K562 (cell line): ENCODE results near the gene SERTAD2. TPM values are rescaled to one million over a fixed set of nuclear protein-coding genes. Genes with fewer than 3 reads are reported as not detected.

Source experiments
- ATAC-seq: fragments of 200-7000 bp; cut with Tn5 transposase; 3 replicates; pipeline ENCODE4 v1.9.1; 2020; ENCODE audit warnings: moderate library complexity
- BruUV-seq: library from RNA; stranded (reverse); fragments of 400-500 nt; replicated peaks from 2 replicates; lab custom pipeline; 2021; lab: Mats Ljungman, UMichigan
- CTCF ChIA-PET: fragments of 300-600 bp; formaldehyde crosslinking; extraction: SDS; loops from one replicate; lab custom pipeline; 2021; ENCODE audit warnings: low intra/inter-chr PET ratio; lab: Yijun Ruan, JAX
- POLR2A ChIA-PET: fragments of 300-600, 350-650 bp; sonication (Branson Sonifier 250); formaldehyde crosslinking; extraction: SDS; loops from one replicate; lab custom pipeline; 2021; ENCODE audit warnings: antibody characterized with exemption, inconsistent platforms; lab: Yijun Ruan, JAX
- DNase-seq, 4 experiments: peaks; one replicate each; pipeline versions ENCODE4 v3.0.0 to v3.0.0-alpha.2; 2011 to 2018; ENCODE audit warnings: low spot score in 3 of 4, mixed read lengths in 3 of 4; ENCODE audit errors: extremely low read depth in 1 of 4
- FAIRE-seq: peaks from 2 replicates; lab custom pipeline; 2011; peaks lifted over from hg19 to GRCh38; lab: Jason Lieb, UNC
- H2AFZ ChIP-seq: 2 replicates; pipeline ENCODE4 v1.6.0; 2011; ENCODE audit warnings: low read depth, low read length, control low read depth, inconsistent platforms
- H3K27ac ChIP-seq: fragments of 200-600 bp; 3 replicates; pipeline ENCODE4 v1.8.0; 2011; ENCODE audit warnings: low read depth, mild to moderate bottlenecking, control low read depth, inconsistent platforms, low read length, moderate library complexity, mixed read lengths; ENCODE audit errors: extremely low read depth
- H3K27me3 ChIP-seq, 2 experiments: fragments of 300-600 bp in 1 of 2; 2 replicates in 1 of 2; 3 replicates in 1 of 2; pipeline versions ENCODE4 v1.6.0 to v1.8.0; 2011; ENCODE audit warnings: inconsistent platforms in 2 of 2, low read length in 2 of 2, mild to moderate bottlenecking in 1 of 2, mixed read lengths in 1 of 2, moderate library complexity in 1 of 2; ENCODE audit not compliant: control insufficient read depth in 2 of 2, insufficient read depth in 2 of 2
- H3K36me3 ChIP-seq: fragments of 300-600 bp; 3 replicates; pipeline ENCODE4 v1.8.0; 2011; ENCODE audit warnings: mild to moderate bottlenecking, low read length, inconsistent platforms; ENCODE audit not compliant: control insufficient read depth, insufficient read depth
- H3K4me1 ChIP-seq, 2 experiments: fragments of 200-600 bp in 1 of 2; replicated peaks in 1 of 2; 2 replicates in 1 of 2; 3 replicates in 1 of 2; pipeline versions ENCODE4 v1.5.1 to v1.8.0; 2011; ENCODE audit warnings: inconsistent platforms in 2 of 2, low read length in 2 of 2, mild to moderate bottlenecking in 1 of 2, mixed read lengths in 1 of 2, moderate library complexity in 1 of 2; ENCODE audit not compliant: control insufficient read depth in 2 of 2, insufficient read depth in 2 of 2
- H3K4me2 ChIP-seq: 2 replicates; pipeline ENCODE4 v1.6.1; 2011; ENCODE audit warnings: low read length, control low read depth, inconsistent platforms, mixed read lengths; ENCODE audit not compliant: insufficient read depth
- H3K4me3 ChIP-seq: fragments of 200-600 bp; sonication (generic), shearing (Covaris generic); 2 replicates; pipeline ENCODE4 v1.5.1; 2016; ENCODE audit warnings: control low read depth, inconsistent platforms
- H3K79me2 ChIP-seq: fragments of 200-600 bp; 3 replicates; pipeline ENCODE4 v1.8.0; 2011; ENCODE audit warnings: low read length, inconsistent platforms; ENCODE audit not compliant: control insufficient read depth, insufficient read depth
- H3K9ac ChIP-seq, 2 experiments: 2 replicates each; pipeline versions ENCODE4 v1.6.0 to v1.6.1; 2011; ENCODE audit warnings: low read depth in 2 of 2, low read length in 2 of 2, control low read depth in 1 of 2, inconsistent platforms in 1 of 2, mild to moderate bottlenecking in 1 of 2, mixed read lengths in 1 of 2; ENCODE audit not compliant: insufficient read depth in 1 of 2
- H3K9me1 ChIP-seq: one replicate; pipeline ENCODE4 v1.6.0; 2011; ENCODE audit warnings: inconsistent platforms, mild to moderate bottlenecking, low read length, moderate library complexity; ENCODE audit not compliant: control insufficient read depth, insufficient read depth
- H3K9me3 ChIP-seq: replicated peaks from 2 replicates; pipeline ENCODE4 v1.5.1; 2011; ENCODE audit warnings: low read depth, low read length, inconsistent platforms; ENCODE audit not compliant: control insufficient read depth, insufficient read depth
- H4K20me1 ChIP-seq: replicated peaks from 2 replicates; pipeline ENCODE4 v1.6.1; 2011; ENCODE audit warnings: low read length, inconsistent platforms, mixed read lengths; ENCODE audit not compliant: control insufficient read depth, insufficient read depth
- CEBPB ChIP-seq: fragments of 450-650 bp; IDR thresholded peaks from 2 replicates; pipeline ENCODE4 v1.6.1; 2016; ENCODE audit warnings: missing genetic modification characterization, missing compliant biosample characterization
- CEBPG ChIP-seq, 3 experiments: fragments of 200-800 bp in 1 of 3; sonication (Bioruptor generic) in 1 of 3; sonication (generic) in 1 of 3; formaldehyde crosslinking in 1 of 3; IDR thresholded peaks in 2 of 3; conservative IDR thresholded peaks in 1 of 3; 2 replicates each; pipeline versions ENCODE4 v1.6.1 to v1.8.0; 2016 to 2022; ENCODE audit warnings: missing compliant biosample characterization in 2 of 3, missing genetic modification characterization in 2 of 3, mild to moderate bottlenecking in 1 of 3, missing genetic modification reagents in 1 of 3
- CREBBP ChIP-seq: IDR thresholded peaks from one replicate; pipeline ENCODE4 v1.6.1; 2012; ENCODE audit warnings: low read depth, mild to moderate bottlenecking, control low read depth, inconsistent platforms, low read length
- NCOA1 ChIP-seq: fragments of 450-650 bp; IDR thresholded peaks from 2 replicates; pipeline ENCODE4 v1.6.1; 2016; ENCODE audit warnings: low read depth
- SOX6 ChIP-seq: fragments of 450-650 bp; IDR thresholded peaks from 2 replicates; pipeline ENCODE4 v1.6.1; 2014; ENCODE audit warnings: mild to moderate bottlenecking
- ZNF79 ChIP-seq: fragments of 250-450 bp; sonication (Bioruptor Pico); IDR thresholded peaks from 2 replicates; pipeline ENCODE4 v1.4.0; 2020; ENCODE audit warnings: low read depth, mild to moderate bottlenecking, moderate library complexity
- WGBS: fragments of 100-300 bp; shearing (Covaris generic); methylation state at CpG from one replicate; pipeline ENCODE4 v1.1.6; 2016; ENCODE audit warnings: low coverage, mixed read lengths; ENCODE audit not compliant: insufficient coverage; ENCODE audit errors: missing lambda C conversion rate; 5-methylcytosine and 5-hydroxymethylcytosine counted together
- in situ Hi-C: fragments of 300-500 bp; cut with MboI; formaldehyde crosslinking; loops from 4 replicates; pipeline ENCODE4 v1.15.0; 2018; ENCODE audit warnings: inconsistent platforms, mixed read lengths
- intact Hi-C: fragments of 100-400 bp; cut with micrococcal nuclease; formaldehyde crosslinking; loops from 2 replicates; pipeline ENCODE4 v1.14.2; 2022
- polyA plus RNA-seq, 8 experiments: library from polyadenylated mRNA; depleted of rRNA in 4 of 8; stranded (reverse) in 5 of 8; unstranded in 3 of 8; fragments of >200 nt; fragmentation: Nextera tagmentation in 2 of 8; fragmentation: Illumina TruSeq in 1 of 8; extraction: Ambion mirVana in 2 of 8; extraction: Trizol in 1 of 8; gene quantifications; 2 replicates each; pipeline versions ENCODE4 v1.2.1 to v1.2.3, GENCODE V29; 2011 to 2014; ENCODE audit warnings: inconsistent platforms in 1 of 8, missing spikeins in 1 of 8
- total RNA-seq, 7 experiments: library from RNA; depleted of rRNA in 6 of 7; stranded (reverse); fragments of >200 nt in 6 of 7; fragmentation: Illumina TruSeq in 2 of 7; extraction: Trizol in 2 of 7; gene quantifications; 2 replicates each; pipeline versions ENCODE4 v1.2.1 to v1.2.3, GENCODE V29; 2011 to 2021; ENCODE audit warnings: low replicate concordance in 1 of 7
- TF ChIP-seq, protein P1 (sequence below), 2 experiments: fragments of 450-650 bp; formaldehyde crosslinking in 1 of 2; IDR thresholded peaks; 2 replicates each; pipeline versions ENCODE4 v1.4.0 to v1.6.1; 2014 to 2020; ENCODE audit warnings: mild to moderate bottlenecking in 2 of 2, borderline replicate concordance in 1 of 2, low read depth in 1 of 2
- TF ChIP-seq, protein P2 (sequence below): fragments of 450-650 bp; IDR thresholded peaks from 2 replicates; pipeline ENCODE4 v1.6.1; 2017; ENCODE audit warnings: antibody characterized with exemption, mild to moderate bottlenecking

Gene SERTAD2
- total and polyA plus RNA-seq, 9 of the 15 experiments (the other 6 are each of a cell fraction or from before 2014, with no cell fraction given): 3.0 to 12.5 (median 6.1) TPM

DNA sequence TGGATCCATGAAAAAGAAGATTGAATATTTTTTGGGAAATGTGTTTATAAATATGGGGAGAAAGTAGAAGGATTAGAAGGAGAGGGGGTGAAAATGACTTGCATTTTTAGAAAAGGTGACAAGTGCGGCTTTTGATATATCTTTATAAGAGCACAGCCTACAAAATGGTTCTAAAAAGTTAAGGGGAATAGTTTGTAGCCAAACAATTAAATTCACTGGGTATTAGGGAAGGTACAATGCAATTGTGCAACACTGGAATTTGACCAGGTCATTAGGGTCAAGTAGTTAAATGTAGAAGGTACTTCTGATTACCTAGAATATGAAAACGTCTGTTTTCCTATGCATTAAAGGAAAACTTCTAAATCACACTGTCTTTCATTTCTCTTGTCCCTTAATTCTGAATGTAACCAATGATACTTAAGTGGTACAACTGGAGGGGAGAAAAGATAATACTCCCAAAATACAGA lies 44.5 kb upstream of the SERTAD2 start:
- CTCF ChIA-PET: no interaction called here
- intact Hi-C loops: no loop called here
- FAIRE-seq: no peak
- no peak for TF ChIP-seq ZNF79
- TF ChIP-seq, protein P1, sequence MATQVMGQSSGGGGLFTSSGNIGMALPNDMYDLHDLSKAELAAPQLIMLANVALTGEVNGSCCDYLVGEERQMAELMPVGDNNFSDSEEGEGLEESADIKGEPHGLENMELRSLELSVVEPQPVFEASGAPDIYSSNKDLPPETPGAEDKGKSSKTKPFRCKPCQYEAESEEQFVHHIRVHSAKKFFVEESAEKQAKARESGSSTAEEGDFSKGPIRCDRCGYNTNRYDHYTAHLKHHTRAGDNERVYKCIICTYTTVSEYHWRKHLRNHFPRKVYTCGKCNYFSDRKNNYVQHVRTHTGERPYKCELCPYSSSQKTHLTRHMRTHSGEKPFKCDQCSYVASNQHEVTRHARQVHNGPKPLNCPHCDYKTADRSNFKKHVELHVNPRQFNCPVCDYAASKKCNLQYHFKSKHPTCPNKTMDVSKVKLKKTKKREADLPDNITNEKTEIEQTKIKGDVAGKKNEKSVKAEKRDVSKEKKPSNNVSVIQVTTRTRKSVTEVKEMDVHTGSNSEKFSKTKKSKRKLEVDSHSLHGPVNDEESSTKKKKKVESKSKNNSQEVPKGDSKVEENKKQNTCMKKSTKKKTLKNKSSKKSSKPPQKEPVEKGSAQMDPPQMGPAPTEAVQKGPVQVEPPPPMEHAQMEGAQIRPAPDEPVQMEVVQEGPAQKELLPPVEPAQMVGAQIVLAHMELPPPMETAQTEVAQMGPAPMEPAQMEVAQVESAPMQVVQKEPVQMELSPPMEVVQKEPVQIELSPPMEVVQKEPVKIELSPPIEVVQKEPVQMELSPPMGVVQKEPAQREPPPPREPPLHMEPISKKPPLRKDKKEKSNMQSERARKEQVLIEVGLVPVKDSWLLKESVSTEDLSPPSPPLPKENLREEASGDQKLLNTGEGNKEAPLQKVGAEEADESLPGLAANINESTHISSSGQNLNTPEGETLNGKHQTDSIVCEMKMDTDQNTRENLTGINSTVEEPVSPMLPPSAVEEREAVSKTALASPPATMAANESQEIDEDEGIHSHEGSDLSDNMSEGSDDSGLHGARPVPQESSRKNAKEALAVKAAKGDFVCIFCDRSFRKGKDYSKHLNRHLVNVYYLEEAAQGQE (IDR thresholded peaks at IDR 0.05; ENCODE audit: borderline replicate concordance): no peak
- TF ChIP-seq, protein P1 (CRISPR knock-in tag; IDR thresholded peaks at IDR 0.05; ENCODE audit: low read depth): no peak
- TF ChIP-seq CEBPB (tag): peak; percentile 70
- no peak for TF ChIP-seq SOX6
- no peak for TF ChIP-seq CREBBP
- TF ChIP-seq, protein P2, sequence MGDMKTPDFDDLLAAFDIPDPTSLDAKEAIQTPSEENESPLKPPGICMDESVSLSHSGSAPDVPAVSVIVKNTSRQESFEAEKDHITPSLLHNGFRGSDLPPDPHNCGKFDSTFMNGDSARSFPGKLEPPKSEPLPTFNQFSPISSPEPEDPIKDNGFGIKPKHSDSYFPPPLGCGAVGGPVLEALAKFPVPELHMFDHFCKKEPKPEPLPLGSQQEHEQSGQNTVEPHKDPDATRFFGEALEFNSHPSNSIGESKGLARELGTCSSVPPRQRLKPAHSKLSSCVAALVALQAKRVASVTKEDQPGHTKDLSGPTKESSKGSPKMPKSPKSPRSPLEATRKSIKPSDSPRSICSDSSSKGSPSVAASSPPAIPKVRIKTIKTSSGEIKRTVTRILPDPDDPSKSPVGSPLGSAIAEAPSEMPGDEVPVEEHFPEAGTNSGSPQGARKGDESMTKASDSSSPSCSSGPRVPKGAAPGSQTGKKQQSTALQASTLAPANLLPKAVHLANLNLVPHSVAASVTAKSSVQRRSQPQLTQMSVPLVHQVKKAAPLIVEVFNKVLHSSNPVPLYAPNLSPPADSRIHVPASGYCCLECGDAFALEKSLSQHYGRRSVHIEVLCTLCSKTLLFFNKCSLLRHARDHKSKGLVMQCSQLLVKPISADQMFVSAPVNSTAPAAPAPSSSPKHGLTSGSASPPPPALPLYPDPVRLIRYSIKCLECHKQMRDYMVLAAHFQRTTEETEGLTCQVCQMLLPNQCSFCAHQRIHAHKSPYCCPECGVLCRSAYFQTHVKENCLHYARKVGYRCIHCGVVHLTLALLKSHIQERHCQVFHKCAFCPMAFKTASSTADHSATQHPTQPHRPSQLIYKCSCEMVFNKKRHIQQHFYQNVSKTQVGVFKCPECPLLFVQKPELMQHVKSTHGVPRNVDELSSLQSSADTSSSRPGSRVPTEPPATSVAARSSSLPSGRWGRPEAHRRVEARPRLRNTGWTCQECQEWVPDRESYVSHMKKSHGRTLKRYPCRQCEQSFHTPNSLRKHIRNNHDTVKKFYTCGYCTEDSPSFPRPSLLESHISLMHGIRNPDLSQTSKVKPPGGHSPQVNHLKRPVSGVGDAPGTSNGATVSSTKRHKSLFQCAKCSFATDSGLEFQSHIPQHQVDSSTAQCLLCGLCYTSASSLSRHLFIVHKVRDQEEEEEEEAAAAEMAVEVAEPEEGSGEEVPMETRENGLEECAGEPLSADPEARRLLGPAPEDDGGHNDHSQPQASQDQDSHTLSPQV: no peak
- no peak for TF ChIP-seq CEBPG (CRISPR knock-in tag; IDR thresholded peaks at IDR 0.05)
- TF ChIP-seq CEBPG (tag; conservative IDR thresholded peaks at IDR 0.05 in 1 of 2, IDR thresholded peaks at IDR 0.05 in 1 of 2): 0 out of 4 replicates have a peak, but pooled peaks of 1 of the 2 experiments have one; percentile 21
- no peak for TF ChIP-seq NCOA1

More for the DNA sequence above, 44.5 kb upstream of the SERTAD2 start:
- Histone ChIP-seq H4K20me1 (no peaks in the 10 kb centered on the region), H3K4me2 (no peak overlapping the region), H3K36me3 (no peaks in the 10 kb centered on the region), H3K4me1 (peaks cover 0 to 10% of the 10 kb centered on the region in 2 experiments; a peak in 1 of 5 replicates), H3K79me2 (no peaks in the 10 kb centered on the region), H3K9me1 (no peaks in the 10 kb centered on the region), H2AFZ (no peak overlapping the region), H3K9ac (no peak overlapping the region), H3K27ac (no peak overlapping the region), H3K9me3 (no peaks in the 10 kb centered on the region), H3K27me3 (no peaks in the 10 kb centered on the region), H3K4me3 (no peak overlapping the region)
- in situ Hi-C loops: no loop called here
- DNase-seq (no peak), ATAC-seq (no peak)
- WGBS: 25% methylated on average over 2 of the region's 2 CpGs
- BruUV-seq: no TSS peak
- POLR2A ChIA-PET: no interaction called here
